GM19240 (cell line): ENCODE data around the gene HIGD1B.
"Not testable (repeated sequence)": the region's sequence is repeated elsewhere in the genome, so short reads cannot be mapped to it uniquely, and the experiment has no call there.

Experiments used
- DNase-seq: peaks from one replicate; pipeline ENCODE4 v3.0.0; 2011; ENCODE audit warnings: low spot score; ENCODE audit not compliant: insufficient read length

Gene HIGD1B

GRCh38 chr17:44847586-44847985, at the start of gene HIGD1B:
HIGD1B (plus strand) TSS chr17:44847883; CDS start chr17:44848153, 270 bp downstream.
- no peak for DNase-seq

- DNase-seq: no peak
These were observed 49.3 kb upstream of the HIGD1B start for GRCh38 chr17:44798356-44798755.

- DNase-seq: no peak
These were observed 45.8 kb upstream of the HIGD1B start for GRCh38 chr17:44801880-44802279.

- no peak for DNase-seq
These were observed 43.2 kb upstream of the HIGD1B start for GRCh38 chr17:44804302-44805089.

- DNase-seq: no peak
These were observed 40.4 kb upstream of the HIGD1B start for GRCh38 chr17:44807093-44807816.

GRCh38 chr17:44807817-44808155, 39.9 kb upstream of the HIGD1B start:
- no peak for DNase-seq

GRCh38 chr17:44808156-44808555, 39.5 kb upstream of the HIGD1B start:
- no peak for DNase-seq

- DNase-seq: not testable (repeated sequence)
These were observed 38.9 kb upstream of the HIGD1B start for GRCh38 chr17:44808656-44809388.

GRCh38 chr17:44812263-44812662, 35.4 kb upstream of the HIGD1B start:
- no peak for DNase-seq

- not testable (repeated sequence) for DNase-seq
These were observed 29.2 kb upstream of the HIGD1B start for GRCh38 chr17:44818508-44818907.

- DNase-seq: no peak
These were observed 27.0 kb upstream of the HIGD1B start for GRCh38 chr17:44820631-44821212.

- not testable (repeated sequence) for DNase-seq
These were observed 22.4 kb upstream of the HIGD1B start for GRCh38 chr17:44825236-44825635.

- no peak for DNase-seq
These were observed 21.4 kb upstream of the HIGD1B start for GRCh38 chr17:44826123-44826790.

- no peak for DNase-seq
These were observed 19.8 kb upstream of the HIGD1B start for GRCh38 chr17:44827863-44828262.

- DNase-seq: no peak
These were observed 18.7 kb upstream of the HIGD1B start for GRCh38 chr17:44828919-44829522.

GRCh38 chr17:44829523-44830358, 17.9 kb upstream of the HIGD1B start, which contains the start of gene GJC1:
GJC1 (minus strand) TSS chr17:44830287; CDS start chr17:44805817, 24,470 bp downstream.
- DNase-seq: no peak

- DNase-seq: no peak
These were observed 17.1 kb upstream of the HIGD1B start for GRCh38 chr17:44830359-44831288.

- no peak for DNase-seq
These were observed 16.3 kb upstream of the HIGD1B start for GRCh38 chr17:44831371-44831770.

GRCh38 chr17:44832805-44833204, 14.9 kb upstream of the HIGD1B start:
- DNase-seq: no peak
